ENCODE measurements around the gene PRPSAP1.

DNA sequence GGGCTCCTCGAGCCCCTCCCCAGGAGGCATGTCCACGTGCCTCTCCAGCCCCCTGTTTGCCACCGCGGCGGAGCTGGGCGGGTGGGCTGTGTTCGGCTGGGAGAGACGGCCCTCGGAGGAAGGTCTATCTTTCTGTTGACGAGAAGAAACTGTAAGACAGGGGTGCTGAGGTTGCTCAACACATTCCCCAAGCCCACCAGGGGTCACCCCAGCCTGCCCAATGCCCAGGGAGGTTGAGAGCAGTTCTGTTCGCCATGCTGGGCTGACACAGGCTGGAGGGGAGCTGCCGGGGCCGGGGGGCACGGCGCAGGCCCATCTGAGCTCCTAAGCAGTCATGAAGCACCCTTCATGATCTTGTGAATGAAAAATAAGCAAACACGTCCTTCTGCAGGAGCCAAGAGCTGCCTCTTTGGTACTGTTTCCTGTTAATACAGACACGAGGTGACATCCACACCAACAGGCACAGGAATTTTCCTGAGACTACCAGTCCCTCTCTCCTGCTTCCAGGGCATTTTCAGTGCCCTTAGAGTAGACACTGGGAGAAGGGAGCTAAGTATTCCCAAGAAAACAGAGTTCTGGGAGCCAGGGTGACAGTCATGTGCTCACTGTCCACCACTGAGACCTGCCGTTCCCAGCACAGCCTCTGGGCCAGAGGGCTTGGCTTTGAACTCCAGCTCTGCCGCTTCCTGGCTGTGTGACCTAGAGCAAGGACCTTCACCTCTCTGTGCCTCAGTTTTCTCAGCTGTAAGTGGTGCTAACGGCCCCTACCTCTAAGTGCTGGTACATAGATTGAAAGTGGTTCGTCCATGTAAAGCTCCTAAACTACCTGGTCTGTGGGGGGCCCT lies 79.4 kb downstream of the PRPSAP1 start:
- TF ChIP-seq ZNF274 (IDR thresholded peaks at IDR 0.05; ENCODE audit: low read depth, low read length) (no peak), YY1 (IDR thresholded peaks at IDR 0.05; ENCODE audit: insufficient read depth, insufficient read length) (no peak), SUZ12 (IDR thresholded peaks at IDR 0.05; ENCODE audit: extremely low read depth, insufficient read depth, insufficient read length) (no peak)

Measured in NT2/D1 (cell line).